WTC11 (cell line): ENCODE data around the gene PAF1. TPM values are rescaled to one million over a fixed set of nuclear protein-coding genes. Genes with fewer than 3 reads are reported as not detected.

Experiments used
- ATAC-seq: fragments of 200-7000 bp; cut with Tn5 transposase; 2 replicates; pipeline ENCODE4 v1.10.0; 2021; ENCODE audit warnings: mild to moderate bottlenecking, moderate library complexity
- CTCF ChIA-PET: fragments of 300-600 bp; sonication (Branson Sonifier 250); formaldehyde crosslinking; loops from one replicate; lab custom pipeline; 2021; ENCODE audit warnings: antibody characterized with exemption; lab: Charles Lee
- POLR2A ChIA-PET: fragments of 350-600 bp; sonication (Branson Sonifier 250); formaldehyde crosslinking; loops from one replicate; lab custom pipeline; 2021; ENCODE audit warnings: antibody characterized with exemption; lab: Charles Lee
- DNase-seq: peaks from one replicate; pipeline ENCODE4 v3.0.0; 2021; ENCODE audit warnings: low spot score
- H3K27ac Mint-ChIP-seq: 2 replicates; pipeline ENCODE4 v1.8.0; 2021; ENCODE audit warnings: mixed read lengths
- H3K27me3 Mint-ChIP-seq: 2 replicates; pipeline ENCODE4 v1.8.0; 2021; ENCODE audit warnings: low read depth, mild to moderate bottlenecking, moderate library complexity, mixed read lengths
- H3K36me3 Mint-ChIP-seq: 2 replicates; pipeline ENCODE4 v1.8.0; 2021; ENCODE audit warnings: mixed read lengths
- H3K4me1 Mint-ChIP-seq: 2 replicates; pipeline ENCODE4 v1.8.0; 2022; ENCODE audit warnings: mixed read lengths
- H3K4me3 Mint-ChIP-seq: 2 replicates; pipeline ENCODE4 v1.8.0; 2021; ENCODE audit warnings: mild to moderate bottlenecking, moderate library complexity, mixed read lengths
- H3K9me3 Mint-ChIP-seq: 2 replicates; pipeline ENCODE4 v1.8.0; 2021; ENCODE audit warnings: mixed read lengths
- AFF4 ChIP-seq: sonication (generic); formaldehyde crosslinking; IDR thresholded peaks from 2 replicates; pipeline ENCODE4 v1.8.1; 2023; ENCODE audit warnings: mild to moderate bottlenecking, missing genetic modification reagents, borderline replicate concordance
- ARID4B ChIP-seq: sonication (generic); formaldehyde crosslinking; IDR thresholded peaks from 2 replicates; pipeline ENCODE4 v1.8.0; 2023; ENCODE audit warnings: missing genetic modification reagents, mild to moderate bottlenecking, borderline replicate concordance
- ATF6 ChIP-seq: sonication (generic); formaldehyde crosslinking; IDR thresholded peaks from 2 replicates; pipeline ENCODE4 v1.8.1; 2023; ENCODE audit warnings: mild to moderate bottlenecking, missing genetic modification reagents
- E2F4 ChIP-seq: sonication (generic); formaldehyde crosslinking; IDR thresholded peaks from 2 replicates; pipeline ENCODE4 v1.8.1; 2022; ENCODE audit warnings: low read depth, mild to moderate bottlenecking, moderate library complexity, missing genetic modification reagents, borderline replicate concordance
- FOXK1 ChIP-seq: sonication (generic); formaldehyde crosslinking; IDR thresholded peaks from 2 replicates; pipeline ENCODE4 v1.8.0; 2022; ENCODE audit warnings: mild to moderate bottlenecking, moderate library complexity, missing genetic modification reagents
- GABPB1 ChIP-seq: sonication (generic); formaldehyde crosslinking; IDR thresholded peaks from 2 replicates; pipeline ENCODE4 v1.8.1; 2023; ENCODE audit warnings: mild to moderate bottlenecking, missing genetic modification reagents
- HMGXB4 ChIP-seq: sonication (generic); formaldehyde crosslinking; IDR thresholded peaks from 2 replicates; pipeline ENCODE4 v1.8.1; 2023; ENCODE audit warnings: mild to moderate bottlenecking, moderate library complexity, missing genetic modification reagents
- IRF1 ChIP-seq: sonication (generic); formaldehyde crosslinking; IDR thresholded peaks from 2 replicates; pipeline ENCODE4 v1.8.0; 2023; ENCODE audit warnings: missing genetic modification reagents
- MAX ChIP-seq: sonication (generic); formaldehyde crosslinking; IDR thresholded peaks from 2 replicates; pipeline ENCODE4 v1.8.0; 2022; ENCODE audit warnings: mild to moderate bottlenecking, missing genetic modification reagents
- NR2C2 ChIP-seq: sonication (generic); formaldehyde crosslinking; IDR thresholded peaks from 2 replicates; pipeline ENCODE4 v1.8.0; 2022; ENCODE audit warnings: mild to moderate bottlenecking, missing genetic modification reagents
- PREB ChIP-seq: sonication (generic); formaldehyde crosslinking; IDR thresholded peaks from 2 replicates; pipeline ENCODE4 v1.8.1; 2022; ENCODE audit warnings: mild to moderate bottlenecking, missing genetic modification reagents, moderate library complexity, borderline replicate concordance
- SOX15 ChIP-seq: fragments of 250-450 bp; sonication (Bioruptor Pico); IDR thresholded peaks from 2 replicates; pipeline ENCODE4 v1.9.0; 2021; ENCODE audit warnings: mild to moderate bottlenecking
- ZNF396 ChIP-seq: fragments of 250-450 bp; sonication (Bioruptor Pico); IDR thresholded peaks from 2 replicates; pipeline ENCODE4 v1.8.0; 2021; ENCODE audit warnings: mild to moderate bottlenecking, moderate library complexity, borderline replicate concordance
- total RNA-seq: library from RNA; stranded (reverse); gene quantifications from 3 replicates; pipeline ENCODE4 v1.2.3, GENCODE V29; 2021

The PAF1 gene
- total RNA-seq, 1 experiment from 2014 or later, result 27.8 TPM

GRCh38 chr19:39413272-39413910, 22.5 kb upstream of the PAF1 start (continued):
- TF ChIP-seq PREB (CRISPR knock-in tag) (no peak), AFF4 (no peak), NR2C2 (no peak), HMGXB4 (peak; percentile 2; the same call in 1 of the 2 replicates), E2F4 (CRISPR knock-in tag) (no peak), MAX (CRISPR knock-in tag) (0 out of 2 replicates have a peak, but pooled peaks have one; percentile 30), ATF6 (no peak), ARID4B (CRISPR knock-in tag) (peak; percentile 53; the same call in 1 of the 2 replicates)
- TF ChIP-seq, all 79 proteins: peak for 4

- Mint-ChIP-seq H3K27ac (peak overlapping the region; percentile 65; the same call in 1 of the 2 replicates), H3K4me1 (peaks cover 45% of the 10 kb centered on the region)
- CTCF ChIA-PET, result interaction anchor here (0.9 to 2.3 kb wide), 9 partner anchors 11 to 119 kb away, joined by 3 to 43 read pairs (median 10); partner anchors contain the start of genes EID2B, MED29, PAF1 and RPS16
- no peak for TF ChIP-seq FOXK1 (CRISPR knock-in tag)
- no peak for TF ChIP-seq SOX15 (CRISPR knock-in tag)
- no peak for TF ChIP-seq GABPB1 (CRISPR knock-in tag)
- no peak for TF ChIP-seq ATF6
- peak; percentile 25; the same call in 1 of the 2 replicates for TF ChIP-seq HMGXB4
- TF ChIP-seq IRF1 (CRISPR knock-in tag), result no peak
- TF ChIP-seq ZNF396 (CRISPR knock-in tag), result no peak
Measured at GRCh38 chr19:39412867-39413271, 22.0 kb upstream of the PAF1 start.

More at GRCh38 chr19:39412867-39413271, 22.0 kb upstream of the PAF1 start:
- peak overlapping the region; percentile 99 for H3K4me3 Mint-ChIP-seq
- ATAC-seq (no peak; the same call in 1 of the 2 replicates), DNase-seq (no peak)
- no peaks in the 10 kb centered on the region for H3K27me3 Mint-ChIP-seq
- H3K9me3 Mint-ChIP-seq, result no peaks in the 10 kb centered on the region
- POLR2A ChIA-PET, result interaction anchor here (1.5 to 2.3 kb wide), 4 partner anchors 15 to 23 kb away, joined by 5 to 11 read pairs (median 8); partner anchors contain the start of genes MED29, PAF1 and RPS16
- H3K36me3 Mint-ChIP-seq, result peaks cover 11% of the 10 kb centered on the region
